ENCODE measurements around the gene NR4A1. TPM values are rescaled to one million over a fixed set of nuclear protein-coding genes. Genes with fewer than 3 reads are reported as not detected.

Gene NR4A1
- total RNA-seq, 4 donors from 2014 or later, result 31.7 to 297 (median 135) TPM

DNA sequence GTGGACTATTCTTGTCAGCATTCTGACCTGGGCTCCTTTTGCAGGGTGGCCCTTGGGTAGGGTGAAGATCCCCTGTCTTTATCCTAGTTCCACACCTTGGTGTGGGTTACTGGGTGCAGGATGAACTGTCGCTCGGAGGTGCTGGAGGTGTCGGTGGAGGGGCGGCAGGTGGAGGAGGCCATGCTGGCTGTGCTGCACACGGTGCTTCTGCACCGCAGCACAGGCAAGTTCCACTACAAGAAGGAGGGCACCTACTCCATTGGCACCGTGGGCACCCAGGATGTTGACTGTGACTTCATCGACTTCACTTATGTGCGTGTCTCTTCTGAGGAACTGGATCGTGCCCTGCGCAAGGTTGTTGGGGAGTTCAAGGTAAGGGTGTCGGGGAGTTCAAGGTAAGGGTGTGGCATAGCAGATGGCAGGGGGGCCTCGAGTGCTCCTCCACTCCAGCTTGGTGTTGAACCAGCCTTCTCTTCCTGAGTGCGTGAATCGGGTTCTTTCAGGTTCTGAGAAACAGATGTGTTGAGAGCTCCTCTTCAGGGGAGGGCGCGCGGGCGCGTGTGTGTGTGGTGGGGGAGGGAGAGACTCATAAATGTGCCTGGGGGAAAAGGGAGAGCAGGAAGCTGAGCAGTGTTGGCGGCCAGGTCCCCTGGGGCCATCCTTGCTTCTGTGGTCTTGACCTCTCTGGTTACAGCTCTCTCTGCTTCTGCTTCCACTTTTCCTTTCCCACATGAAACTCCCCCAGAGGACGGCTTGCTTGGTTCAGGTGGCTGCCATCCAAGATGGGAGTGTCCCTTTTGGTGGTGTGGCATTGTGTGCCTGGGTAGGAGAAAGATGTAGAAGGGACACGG lies 22.5 kb downstream of the NR4A1 start:
- no peak overlapping the region for H3K27ac ChIP-seq

DNA sequence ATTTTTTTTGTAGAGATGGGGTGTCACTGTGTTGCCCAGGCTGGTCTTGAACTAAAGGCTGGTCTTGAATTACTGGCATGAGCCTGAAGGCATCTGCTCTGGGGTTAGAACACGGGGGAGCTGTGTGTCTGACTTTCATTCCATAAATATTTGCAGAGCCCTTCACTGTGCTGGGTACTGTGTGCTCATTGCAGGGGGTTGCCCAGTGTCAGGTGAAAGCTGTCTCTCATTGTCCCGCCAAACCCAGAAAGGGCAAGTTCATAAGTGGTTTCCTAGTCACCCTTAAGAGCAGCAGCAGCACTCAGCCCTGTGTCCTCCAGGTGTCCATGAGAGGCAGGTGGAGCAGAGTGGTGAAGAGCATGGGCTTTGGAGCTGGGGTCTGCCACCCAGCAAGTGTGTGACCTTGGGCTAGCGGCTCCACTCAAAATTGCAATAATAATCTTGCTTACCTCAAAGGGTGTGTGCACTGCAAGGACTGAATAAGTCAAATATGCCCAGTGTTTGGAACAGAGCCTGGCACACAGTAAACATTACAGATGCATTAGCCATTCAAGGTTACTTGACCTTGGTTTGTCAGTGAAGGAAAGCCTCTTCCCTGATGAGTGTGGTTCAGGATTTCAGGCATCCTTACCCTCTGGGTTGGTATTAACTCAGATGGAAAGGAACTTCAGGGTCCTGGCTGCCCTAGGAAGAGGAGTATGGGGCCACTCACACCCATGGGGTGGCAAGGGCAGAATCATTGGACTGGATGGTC lies 23.9 kb downstream of the NR4A1 start:
- intact Hi-C loops (cut with DNase I; ENCODE audit: low total_unique reads), result no loop called here
- TF ChIP-seq CTCF (IDR thresholded peaks at IDR 0.05), result no peak
- no peak for TF ChIP-seq POLR2A (IDR thresholded peaks at IDR 0.05)
- DNase-seq, result no peak
- Histone ChIP-seq H3K36me3 (no peaks in the 10 kb centered on the region), H3K4me3 (no peak overlapping the region), H3K27ac (no peak overlapping the region), H3K9me3 (no peaks in the 10 kb centered on the region), H3K27me3 (no peaks in the 10 kb centered on the region), H3K4me1 (peaks cover 4 to 5% of the 10 kb centered on the region in 2 donors)

More for the DNA sequence above, 22.5 kb downstream of the NR4A1 start:
- no peaks in the 10 kb centered on the region for H3K36me3 ChIP-seq
- DNase-seq, result no peak
- H3K4me1 ChIP-seq, result peaks cover 4 to 5% of the 10 kb centered on the region in 2 donors
- H3K9me3 ChIP-seq, result no peaks in the 10 kb centered on the region
- no peaks in the 10 kb centered on the region for H3K27me3 ChIP-seq
- H3K4me3 ChIP-seq, result no peak overlapping the region
- no peak for TF ChIP-seq CTCF (IDR thresholded peaks at IDR 0.05)
- TF ChIP-seq POLR2A (IDR thresholded peaks at IDR 0.05), result no peak
- intact Hi-C loops (cut with DNase I; ENCODE audit: low total_unique reads), result no loop called here

DNA sequence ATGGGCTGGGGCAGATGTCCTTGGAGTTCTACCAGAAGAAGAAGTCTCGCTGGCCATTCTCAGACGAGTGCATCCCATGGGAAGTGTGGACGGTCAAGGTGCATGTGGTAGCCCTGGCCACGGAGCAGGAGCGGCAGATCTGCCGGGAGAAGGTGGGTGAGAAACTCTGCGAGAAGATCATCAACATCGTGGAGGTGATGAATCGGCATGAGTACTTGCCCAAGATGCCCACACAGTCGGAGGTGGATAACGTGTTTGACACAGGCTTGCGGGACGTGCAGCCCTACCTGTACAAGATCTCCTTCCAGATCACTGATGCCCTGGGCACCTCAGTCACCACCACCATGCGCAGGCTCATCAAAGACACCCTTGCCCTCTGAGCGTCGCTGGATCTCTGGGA lies 25.6 kb downstream of the NR4A1 start:
- H3K27me3 ChIP-seq, result no peaks in the 10 kb centered on the region
- H3K4me1 ChIP-seq, result no peaks in the 10 kb centered on the region
- H3K9me3 ChIP-seq, result no peaks in the 10 kb centered on the region
- DNase-seq, result no peak
- TF ChIP-seq POLR2A (IDR thresholded peaks at IDR 0.05) (no peak), CTCF (IDR thresholded peaks at IDR 0.05) (no peak)
- no peaks in the 10 kb centered on the region for H3K36me3 ChIP-seq
- intact Hi-C loops (cut with DNase I; ENCODE audit: low total_unique reads), result no loop called here
- no peak overlapping the region for H3K27ac ChIP-seq
- no peak overlapping the region for H3K4me3 ChIP-seq

DNA sequence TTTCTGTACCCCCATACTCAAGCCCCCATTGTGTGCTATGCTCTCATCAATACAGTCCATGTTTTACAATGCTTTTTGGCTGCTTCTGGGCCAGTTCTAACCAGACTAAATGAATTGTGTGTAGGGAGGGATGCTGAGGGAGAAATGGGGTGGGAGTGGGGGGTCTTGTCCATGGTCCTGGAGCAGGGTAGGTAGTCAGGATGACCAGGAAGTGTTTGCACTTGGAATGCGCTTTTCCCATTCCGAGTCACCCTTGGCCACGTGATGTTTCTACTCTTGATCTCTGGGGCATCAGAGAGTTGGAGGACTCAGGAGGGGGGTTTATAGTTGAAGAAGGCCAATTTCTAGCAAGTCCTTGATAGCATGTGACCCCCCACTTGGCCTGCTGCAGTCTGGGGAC lies 27.0 kb downstream of the NR4A1 start:
- intact Hi-C loops (cut with DNase I; ENCODE audit: low total_unique reads), result no loop called here
- Histone ChIP-seq H3K4me1 (peaks cover 0 to 9% of the 10 kb centered on the region in 2 donors), H3K9me3 (no peaks in the 10 kb centered on the region), H3K4me3 (no peak overlapping the region), H3K27me3 (no peaks in the 10 kb centered on the region), H3K27ac (no peak overlapping the region), H3K36me3 (no peaks in the 10 kb centered on the region)
- no peak for DNase-seq
- TF ChIP-seq POLR2A (IDR thresholded peaks at IDR 0.05), result no peak
- TF ChIP-seq CTCF (IDR thresholded peaks at IDR 0.05), result no peak
